IMR-90 (cell line): Measurements from ENCODE around the gene NBEAL1. TPM values are rescaled to one million over a fixed set of nuclear protein-coding genes. Genes with fewer than 3 reads are reported as not detected.

Experiments
- ATAC-seq: fragments of 200-7000 bp; cut with Tn5 transposase; 2 replicates; pipeline ENCODE4 v1.9.1; 2020; ENCODE audit warnings: low read depth, mild to moderate bottlenecking, moderate library complexity
- BruUV-seq: library from RNA; stranded (reverse); fragments of 400-500 nt; replicated peaks from 2 replicates; lab custom pipeline; 2021; lab: Mats Ljungman, UMichigan
- CTCF ChIA-PET: fragments of 300-600 bp; formaldehyde crosslinking; extraction: SDS; loops from one replicate; lab custom pipeline; 2021; ENCODE audit warnings: antibody characterized with exemption; lab: Yijun Ruan, JAX
- POLR2A ChIA-PET: fragments of 300-600 bp; sonication (Branson Sonifier 250); formaldehyde crosslinking; loops from one replicate; lab custom pipeline; 2022; ENCODE audit warnings: antibody characterized with exemption; ENCODE audit not compliant: unreplicated experiment; lab: Charles Lee
- DNase-seq: peaks from one replicate; pipeline ENCODE4 v3.0.0; 2013
- H2AFZ ChIP-seq: replicated peaks from 2 replicates; pipeline ENCODE3; 2013; ENCODE audit warnings: low read length, mild to moderate bottlenecking; ENCODE audit not compliant: poor library complexity
- H2AK5ac ChIP-seq: 2 replicates; pipeline ENCODE4 v1.6.1; 2013; ENCODE audit warnings: low read depth, low read length, inconsistent platforms
- H2AK9ac ChIP-seq: replicated peaks from 2 replicates; pipeline ENCODE3; 2013; ENCODE audit warnings: mild to moderate bottlenecking, low read depth, low read length, moderate library complexity; ENCODE audit not compliant: poor library complexity
- H2BK120ac ChIP-seq: 2 replicates; pipeline ENCODE4 v1.6.1; 2013; ENCODE audit warnings: low read depth, low read length, inconsistent platforms
- H2BK15ac ChIP-seq: 3 replicates; pipeline ENCODE4 v1.6.1; 2013; ENCODE audit warnings: low read depth, low read length, inconsistent platforms
- H2BK20ac ChIP-seq: 2 replicates; pipeline ENCODE4 v1.6.1; 2013; ENCODE audit warnings: low read depth, mild to moderate bottlenecking, inconsistent platforms, low read length, moderate library complexity
- H2BK5ac ChIP-seq: 2 replicates; pipeline ENCODE4 v1.6.1; 2013; ENCODE audit warnings: mild to moderate bottlenecking, low read depth, low read length, inconsistent platforms; ENCODE audit not compliant: poor library complexity, severe bottlenecking
- H3K14ac ChIP-seq: replicated peaks from 2 replicates; pipeline ENCODE4 v1.6.1; 2013; ENCODE audit warnings: low read depth, low read length, inconsistent platforms
- H3K18ac ChIP-seq: 2 replicates; pipeline ENCODE4 v1.6.1; 2013; ENCODE audit warnings: low read depth, low read length, control low read depth
- H3K23ac ChIP-seq: 2 replicates; pipeline ENCODE4 v1.6.1; 2013; ENCODE audit warnings: low read depth, low read length, inconsistent platforms
- H3K27ac ChIP-seq: 2 replicates; pipeline ENCODE4 v1.5.1; 2013; ENCODE audit warnings: mild to moderate bottlenecking, control low read depth, low read length; ENCODE audit not compliant: insufficient read depth
- H3K27me3 ChIP-seq: 2 replicates; pipeline ENCODE4 v1.6.1; 2013; ENCODE audit warnings: low read length; ENCODE audit not compliant: control insufficient read depth, insufficient read depth
- H3K36me3 ChIP-seq: 2 replicates; pipeline ENCODE4 v1.6.1; 2013; ENCODE audit warnings: low read length, mixed read lengths; ENCODE audit not compliant: control insufficient read depth, insufficient read depth
- H3K4ac ChIP-seq: 2 replicates; pipeline ENCODE4 v1.6.1; 2013; ENCODE audit warnings: low read depth, low read length, inconsistent platforms
- H3K4me1 ChIP-seq: 2 replicates; pipeline ENCODE4 v1.6.1; 2013; ENCODE audit warnings: low read length, mixed read lengths; ENCODE audit not compliant: control insufficient read depth, insufficient read depth
- H3K4me2 ChIP-seq: 2 replicates; pipeline ENCODE4 v1.6.1; 2013; ENCODE audit warnings: low read depth, mild to moderate bottlenecking, control low read depth, low read length, moderate library complexity
- H3K4me3 ChIP-seq: 2 replicates; pipeline ENCODE4 v1.5.1; 2013; ENCODE audit warnings: low read depth, mild to moderate bottlenecking, control low read depth, low read length, moderate library complexity; ENCODE audit not compliant: insufficient read depth
- H3K56ac ChIP-seq: 2 replicates; pipeline ENCODE4 v1.6.1; 2013; ENCODE audit warnings: low read length, inconsistent platforms; ENCODE audit not compliant: insufficient read depth; ENCODE audit errors: extremely low read depth
- H3K79me1 ChIP-seq, 2 experiments: 2 replicates each; pipeline ENCODE4 v1.6.1; 2013; ENCODE audit warnings: low read length in 2 of 2, inconsistent platforms in 1 of 2, low read depth in 1 of 2
- H3K9ac ChIP-seq: 2 replicates; pipeline ENCODE4 v1.6.1; 2013; ENCODE audit warnings: low read depth, low read length, control low read depth
- H3K9me1 ChIP-seq: 2 replicates; pipeline ENCODE4 v1.6.1; 2013; ENCODE audit warnings: low read length, inconsistent platforms; ENCODE audit not compliant: insufficient read depth
- H3K9me3 ChIP-seq: 2 replicates; pipeline ENCODE4 v1.6.1; 2013; ENCODE audit warnings: low read length; ENCODE audit not compliant: control insufficient read depth, insufficient read depth
- H4K20me1 ChIP-seq: 2 replicates; pipeline ENCODE4 v1.6.1; 2013; ENCODE audit warnings: low read length, inconsistent platforms; ENCODE audit not compliant: insufficient read depth
- H4K5ac ChIP-seq: 2 replicates; pipeline ENCODE4 v1.6.1; 2013; ENCODE audit warnings: mild to moderate bottlenecking, low read depth, low read length, control low read depth
- H4K8ac ChIP-seq, 2 experiments: 2 replicates each; pipeline ENCODE4 v1.6.1; 2013; ENCODE audit warnings: low read depth in 2 of 2, low read length in 2 of 2, control low read depth in 1 of 2, inconsistent platforms in 1 of 2
- H4K91ac ChIP-seq: 2 replicates; pipeline ENCODE4 v1.6.1; 2013; ENCODE audit warnings: low read depth, low read length, inconsistent platforms; ENCODE audit not compliant: insufficient read depth
- CEBPB ChIP-seq: IDR thresholded peaks from 2 replicates; pipeline ENCODE4 v1.6.1; 2012; ENCODE audit warnings: low read depth, low read length, improper control_type of control experiment
- CHD1 ChIP-seq: IDR thresholded peaks from 2 replicates; pipeline ENCODE4 v1.6.1; 2012; ENCODE audit warnings: low read depth, low read length, improper control_type of control experiment
- CTCF ChIP-seq: conservative IDR thresholded peaks from 2 replicates; pipeline ENCODE4 v1.5.1; 2012; ENCODE audit warnings: mild to moderate bottlenecking, low read depth, low read length, improper control_type of control experiment
- MAFK ChIP-seq: IDR thresholded peaks from 2 replicates; pipeline ENCODE4 v1.6.1; 2012; ENCODE audit warnings: low read depth, low read length, improper control_type of control experiment
- MAZ ChIP-seq: IDR thresholded peaks from 2 replicates; pipeline ENCODE4 v1.6.1; 2012; ENCODE audit warnings: low read depth, mild to moderate bottlenecking, low read length, improper control_type of control experiment, moderate library complexity, borderline replicate concordance
- MXI1 ChIP-seq: IDR thresholded peaks from 2 replicates; pipeline ENCODE4 v1.6.1; 2012; ENCODE audit warnings: low read depth, mild to moderate bottlenecking, low read length, moderate library complexity, borderline replicate concordance
- NFE2L2 ChIP-seq: fragments of 150-350 bp; IDR thresholded peaks from 2 replicates; pipeline ENCODE4 v1.6.1; 2016; ENCODE audit warnings: low read depth, mild to moderate bottlenecking, low read length
- RAD21 ChIP-seq: IDR thresholded peaks from 2 replicates; pipeline ENCODE4 v1.6.1; 2012; ENCODE audit warnings: low read length, improper control_type of control experiment
- RCOR1 ChIP-seq: IDR thresholded peaks from 2 replicates; pipeline ENCODE4 v1.6.1; 2012; ENCODE audit warnings: mild to moderate bottlenecking, low read length, improper control_type of control experiment; ENCODE audit not compliant: insufficient replicate concordance
- RFX5 ChIP-seq: IDR thresholded peaks from 2 replicates; pipeline ENCODE4 v1.8.0; 2012; ENCODE audit warnings: low read depth, mild to moderate bottlenecking, low read length, moderate library complexity
- SMC3 ChIP-seq: fragments of 150-350 bp; IDR thresholded peaks from 2 replicates; pipeline ENCODE4 v1.6.1; 2016; ENCODE audit warnings: low read depth, mild to moderate bottlenecking, antibody characterized with exemption, low read length, moderate library complexity
- USF2 ChIP-seq: fragments of 150-350 bp; IDR thresholded peaks from 2 replicates; pipeline ENCODE4 v1.6.1; 2017; ENCODE audit warnings: mild to moderate bottlenecking, antibody characterized with exemption, low read length, low read depth
- WGBS, 2 experiments: methylation state at CpG; one replicate each; pipeline versions ENCODE4 v1.1.5 to v1.1.7; 2013; ENCODE audit warnings: missing lambda C conversion rate in 2 of 2; ENCODE audit not compliant: insufficient read length in 1 of 2; ENCODE audit errors: extremely low coverage in 2 of 2; 5-methylcytosine and 5-hydroxymethylcytosine counted together
- dilution Hi-C: fragments of 300-500 bp; cut with HindIII; formaldehyde crosslinking; loops from one replicate; pipeline ENCODE4 v1.14.3; 2018; ENCODE audit warnings: low sequenced_read_pairs; ENCODE audit not compliant: unreplicated experiment
- in situ Hi-C: fragments of 300-500 bp; cut with MboI; formaldehyde crosslinking; loops from 3 replicates; pipeline ENCODE4 v1.14.3; 2019; ENCODE audit warnings: low sequenced_read_pairs, inconsistent platforms, mixed read lengths
- intact Hi-C: fragments of 100-400 bp; cut with micrococcal nuclease; formaldehyde crosslinking; loops from 2 replicates; pipeline ENCODE4 v1.10.0; 2022
- polyA plus RNA-seq, 3 experiments: library from polyadenylated mRNA; depleted of rRNA; stranded (reverse); fragments of >200 nt; gene quantifications; 2 replicates each; pipeline ENCODE4 v1.2.3, GENCODE V29; 2012; ENCODE audit warnings: low replicate concordance in 1 of 3
- total RNA-seq: library from RNA; depleted of rRNA; stranded (reverse); fragments of >200 nt; gene quantifications from 2 replicates; pipeline ENCODE4 v1.2.3, GENCODE V29; 2012

NBEAL1 gene
- total and polyA plus RNA-seq, 2 of the 4 experiments (the other 2 are of a cell fraction), result 6.4 to 38.0 TPM

- TF ChIP-seq RAD21 (peak; percentile 35), CHD1 (no peak), NFE2L2 (0 out of 2 replicates have a peak, but pooled peaks have one; percentile 1), MAFK (no peak; the same call in 1 of the 2 replicates)
Measured at GRCh38 chr2:203238704-203239526, 224.2 kb downstream of the NBEAL1 start, which contains the start of gene CYP20A1 (continued).

GRCh38 chr2:203240491-203240890 is 225.8 kb downstream of the NBEAL1 start:
- Histone ChIP-seq H3K27ac (no peak overlapping the region), H3K4me1 (peaks cover 3% of the 10 kb centered on the region; the same call in 1 of the 2 replicates), H3K9ac (no peak overlapping the region), H2BK120ac (no peak overlapping the region), H2AK9ac (no peak overlapping the region), H4K5ac (no peak overlapping the region), H3K27me3 (no peaks in the 10 kb centered on the region), H4K91ac (no peak overlapping the region), H4K8ac (no peak overlapping the region), H2AFZ (no peak overlapping the region), H3K9me3 (no peaks in the 10 kb centered on the region), H4K20me1 (no peaks in the 10 kb centered on the region), H2BK5ac (no peak overlapping the region), H3K4ac (no peak overlapping the region), H2AK5ac (no peak overlapping the region), H3K23ac (no peak overlapping the region), H2BK20ac (no peak overlapping the region), H3K79me1 (peaks cover 26 to 47% of the 10 kb centered on the region in 2 experiments), H3K56ac (no peak overlapping the region), H3K14ac (no peak overlapping the region), H3K4me3 (no peak overlapping the region), H3K4me2 (peak overlapping the region; percentile 64; the same call in 1 of the 2 replicates), H3K18ac (no peak overlapping the region), H3K36me3 (0 out of 2 replicates have a peak, but pooled peaks cover 2% of the 10 kb centered on the region), H2BK15ac (no peak overlapping the region), H3K9me1 (0 out of 2 replicates have a peak, but pooled peaks cover 3% of the 10 kb centered on the region)
- intact Hi-C loops, result no loop called here
- ChIA-PET POLR2A (no interaction called here), CTCF (no interaction called here)
- DNase-seq (no peak), ATAC-seq (no peak)
- no TSS peak for BruUV-seq
- dilution Hi-C loops, result no loop called here
- 88 to 93% methylated on average over 3 to 4 of the region's 5 CpGs for WGBS, 2 experiments
- in situ Hi-C loops, result loop anchor here (25.0 kb wide), 1 partner anchor 572 kb away; no protein-coding TSS in a partner anchor
- TF ChIP-seq MXI1, result no peak
- no peak for TF ChIP-seq CEBPB
- no peak for TF ChIP-seq RFX5
- no peak for TF ChIP-seq CTCF
- TF ChIP-seq RCOR1, result no peak
- TF ChIP-seq SMC3, result no peak
- TF ChIP-seq CHD1, result no peak
- TF ChIP-seq USF2, result no peak
- no peak for TF ChIP-seq MAZ
